Inflammatory macrophage treated with lipopolysaccharide for 4 hours (primary cell): Measurements from ENCODE around the gene PDZRN4.
"Not testable (repeated sequence)": the region's sequence is repeated elsewhere in the genome, so short reads cannot be mapped to it uniquely, and the experiment has no call there.

Source experiments
- DNase-seq: peaks from one replicate; pipeline ENCODE4 v3.0.0-alpha.2; 2020

The PDZRN4 gene

GRCh38 chr12:41188058-41188840 lies at the start of gene PDZRN4:
PDZRN4 (plus strand) TSS chr12:41188320.
- DNase-seq = peak; percentile 2

DNA sequence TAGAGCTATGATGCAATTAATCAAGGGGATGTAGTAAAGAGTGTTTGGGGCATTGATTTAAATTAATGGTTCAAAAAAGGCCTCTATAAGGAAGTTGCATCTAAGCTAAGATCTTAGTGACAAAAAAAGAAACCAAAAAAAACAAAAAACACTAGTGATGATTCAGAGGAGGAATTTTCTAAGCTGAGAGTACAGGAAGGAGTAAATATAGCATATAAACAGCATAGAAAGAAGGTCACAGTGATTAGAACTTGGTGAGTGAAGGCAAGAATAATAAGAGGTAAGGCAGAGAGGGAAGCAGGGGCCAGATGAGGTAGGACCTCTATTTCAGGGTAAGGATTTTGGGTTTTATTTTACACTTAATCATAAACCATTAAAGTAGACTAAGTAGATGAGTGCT lies 48.0 kb upstream of the PDZRN4 start:
- no peak for DNase-seq

DNA sequence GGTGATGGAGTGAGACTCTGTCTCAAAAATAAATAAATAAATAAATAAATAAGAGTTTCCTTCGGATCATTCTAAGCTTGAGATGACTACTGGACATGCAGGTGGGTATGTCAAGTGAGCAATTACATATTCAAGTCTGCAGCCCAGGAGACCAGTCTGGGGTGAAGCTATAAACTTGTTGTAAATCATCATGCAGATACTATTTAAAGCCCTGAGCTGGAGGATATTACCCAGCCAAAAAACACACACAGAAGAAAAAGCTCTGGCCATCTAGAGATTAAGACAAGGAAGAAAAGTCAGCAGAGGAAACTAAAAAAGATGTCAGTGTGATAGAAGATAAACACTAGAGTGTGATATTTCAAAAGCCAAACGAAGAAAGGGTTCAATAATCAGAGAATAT lies 47.0 kb upstream of the PDZRN4 start:
- DNase-seq = no peak

DNA sequence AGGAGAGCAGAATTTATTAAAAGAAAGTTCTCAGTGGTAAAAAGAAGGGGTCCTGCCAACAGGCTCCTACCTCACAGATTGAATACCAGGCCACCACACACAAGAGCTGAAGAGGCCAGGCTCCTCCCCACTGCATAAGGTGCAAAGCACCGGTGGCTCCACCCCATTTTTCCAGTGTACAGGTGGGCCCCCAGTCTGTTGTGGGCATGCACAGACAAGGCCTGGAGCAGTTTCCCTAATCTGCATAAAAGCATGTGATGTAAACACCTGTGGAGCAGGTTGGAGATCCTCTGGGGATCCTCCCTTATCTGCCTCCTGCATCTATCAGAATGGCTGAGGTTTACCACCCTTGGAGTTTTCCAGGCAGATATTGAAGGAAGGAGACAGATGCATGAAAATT lies 45.7 kb upstream of the PDZRN4 start:
- no peak for DNase-seq

DNA sequence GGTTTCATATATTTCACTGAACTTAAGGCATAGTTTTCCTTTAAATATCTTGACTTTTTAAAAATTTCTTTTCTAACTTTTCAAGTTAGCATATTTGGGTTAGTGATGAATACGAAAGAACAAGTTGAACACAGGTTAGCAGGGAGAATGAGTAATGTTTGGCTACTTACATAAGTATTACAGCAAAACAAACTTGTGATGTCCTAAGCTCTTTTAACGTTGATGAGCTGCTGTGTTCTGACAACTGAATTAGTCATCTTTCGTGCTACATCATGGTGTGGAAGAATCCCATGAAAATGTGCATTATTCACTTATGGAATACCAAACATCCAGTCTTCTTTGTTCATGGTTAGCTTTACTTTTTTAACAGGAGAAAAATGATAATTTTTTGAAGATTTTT lies 36.3 kb upstream of the PDZRN4 start:
- no peak for DNase-seq

GRCh38 chr12:41162461-41162860 lies 25.7 kb upstream of the PDZRN4 start:
- no peak for DNase-seq

DNA sequence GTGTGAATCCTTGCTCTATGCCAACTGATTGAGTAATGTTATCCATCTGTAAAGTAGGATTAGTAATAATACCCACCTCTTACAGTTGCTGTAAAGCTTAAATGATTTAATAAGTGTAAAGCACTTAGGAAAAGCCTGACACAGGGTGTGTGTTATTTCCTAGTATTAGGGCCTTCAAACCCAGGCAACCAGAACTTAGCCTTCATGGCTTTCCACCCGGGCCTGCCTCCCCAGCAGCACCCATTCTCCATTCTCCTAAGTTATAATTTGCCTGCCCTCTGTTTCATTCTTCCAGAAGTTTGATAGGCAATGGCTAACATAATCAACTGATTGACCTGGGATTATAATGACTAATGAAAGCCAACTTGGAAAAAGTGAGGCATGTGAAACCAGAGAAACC lies 20.4 kb upstream of the PDZRN4 start:
- no peak for DNase-seq

- DNase-seq = no peak
Observed at GRCh38 chr12:41174602-41175001, 13.5 kb upstream of the PDZRN4 start.

DNA sequence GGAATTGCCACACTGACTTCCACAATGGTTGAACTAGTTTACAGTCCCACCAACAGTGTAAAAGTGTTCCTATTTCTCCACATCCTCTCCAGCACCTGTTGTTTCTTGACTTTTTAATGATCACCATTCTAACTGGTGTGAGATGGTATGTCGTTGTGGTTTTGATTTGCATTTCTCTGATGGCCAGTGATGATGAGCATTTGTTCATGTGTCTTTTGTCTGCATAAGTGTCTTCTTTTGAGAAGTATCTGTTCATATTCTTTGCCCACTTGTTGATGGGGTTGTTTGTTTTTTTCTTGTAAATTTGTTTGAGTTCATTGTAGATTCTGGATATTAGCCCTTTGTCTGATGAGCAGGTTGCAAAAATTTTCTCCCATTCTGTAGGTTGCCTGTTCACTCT lies 8.6 kb upstream of the PDZRN4 start:
- DNase-seq = not testable (repeated sequence)

DNA sequence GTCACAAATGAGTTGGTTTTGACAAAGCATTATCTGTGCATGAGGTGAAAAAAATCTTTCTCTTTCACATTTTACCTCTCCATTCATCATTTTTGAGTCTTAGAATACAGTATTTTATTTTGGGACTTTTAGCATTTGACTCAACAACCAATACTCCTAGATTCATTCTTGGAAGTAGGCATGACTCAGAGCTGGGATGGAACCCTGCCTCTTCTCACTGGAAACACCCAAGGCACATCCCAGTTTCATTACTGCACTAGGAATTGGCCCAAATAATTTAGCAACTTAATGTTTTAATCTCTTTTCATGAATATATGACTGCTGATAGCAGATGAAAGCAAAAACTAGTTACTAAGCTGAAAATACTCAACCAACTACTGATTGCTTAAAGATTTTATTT lies 3.3 kb upstream of the PDZRN4 start:
- DNase-seq = no peak

- peak; percentile 69 for DNase-seq
Observed at GRCh38 chr12:41186026-41186425, 2.1 kb upstream of the PDZRN4 start.

GRCh38 chr12:41188841-41189394 lies 798 bp downstream of the PDZRN4 start:
- DNase-seq = no peak

DNA sequence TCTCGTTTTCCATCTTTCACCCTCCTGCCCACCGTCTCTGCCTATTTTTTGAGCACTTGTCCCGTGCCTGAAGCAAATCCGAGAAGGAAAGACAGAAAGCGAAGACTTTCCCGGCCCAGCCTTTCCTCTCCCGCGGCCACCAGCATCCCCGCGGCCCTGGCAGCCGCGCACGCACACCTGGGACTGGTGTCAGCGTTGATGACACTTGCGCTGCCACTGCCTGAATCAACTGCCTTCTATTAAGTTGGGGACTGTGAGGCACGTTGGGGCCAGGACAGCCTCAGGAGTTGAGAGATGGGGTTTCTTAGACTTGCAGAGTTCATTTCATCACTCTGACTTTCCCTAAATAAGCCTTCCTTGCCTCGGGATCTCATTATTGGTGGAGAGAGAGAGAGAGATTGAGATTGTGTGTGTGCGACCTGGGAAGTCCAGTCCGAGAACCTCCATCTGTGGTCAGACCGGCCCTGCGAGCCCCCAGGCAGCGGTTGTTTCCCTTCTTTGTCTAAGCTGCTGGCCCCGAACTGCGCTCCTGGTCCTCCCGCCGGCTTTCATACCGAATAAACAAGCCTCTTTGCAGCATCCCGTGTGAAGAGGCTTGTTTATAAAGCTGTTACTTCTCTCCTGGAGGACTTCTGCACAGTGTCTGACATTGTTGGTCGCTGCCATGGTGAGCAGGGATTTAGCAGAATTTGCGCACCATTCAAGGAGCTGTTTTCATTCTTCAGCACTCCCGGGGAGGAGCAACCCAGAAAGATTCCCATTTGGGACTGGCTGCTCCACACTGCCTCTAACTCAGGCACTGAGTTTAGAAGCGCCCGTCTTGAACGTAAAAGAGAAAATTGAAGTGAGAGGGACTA lies 1.5 kb downstream of the PDZRN4 start:
- no peak for DNase-seq

- no peak for DNase-seq
Observed at GRCh38 chr12:41190338-41190737, 2.2 kb downstream of the PDZRN4 start.

DNA sequence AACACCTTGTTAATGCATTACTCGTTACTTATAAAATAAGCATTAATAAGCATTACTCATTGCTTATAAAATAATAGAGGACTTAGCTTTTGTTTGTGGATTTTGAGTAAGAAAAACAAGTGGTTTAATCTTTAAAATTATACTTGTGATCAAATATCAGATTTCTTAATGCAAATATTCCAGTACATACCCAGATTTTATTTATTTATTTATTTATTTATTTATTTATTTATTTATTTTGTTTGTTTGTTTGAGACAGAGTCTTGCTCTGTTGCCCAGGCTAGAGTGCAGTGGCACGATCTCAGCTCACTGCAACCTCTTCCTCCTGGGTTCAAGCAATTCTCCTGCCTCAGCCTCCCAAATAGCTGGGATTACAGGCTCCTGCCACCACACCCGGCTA lies 3.4 kb downstream of the PDZRN4 start:
- DNase-seq = not testable (repeated sequence)

GRCh38 chr12:41193311-41193710 lies 5.2 kb downstream of the PDZRN4 start:
- DNase-seq = no peak

DNA sequence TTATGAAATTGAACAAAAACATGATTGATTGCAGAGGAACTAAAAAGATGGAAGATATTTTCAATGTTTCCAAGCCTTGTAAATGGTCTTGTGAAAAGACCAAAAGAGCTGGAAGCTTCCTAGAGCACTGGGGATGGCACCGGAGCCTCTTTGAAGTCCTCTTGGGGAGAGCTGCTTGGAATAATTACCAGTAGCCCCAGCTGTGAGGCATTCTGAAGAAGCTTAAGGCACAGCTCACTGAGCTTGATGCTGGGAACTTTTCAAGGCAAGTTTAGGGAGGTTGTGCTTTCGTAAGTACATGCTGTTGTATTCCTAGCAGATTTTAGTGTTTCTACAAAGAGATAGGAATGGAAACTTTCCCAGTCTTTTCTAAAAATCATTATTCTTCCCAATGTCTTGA lies 13.9 kb downstream of the PDZRN4 start:
- DNase-seq = no peak

GRCh38 chr12:41205070-41205709 lies 17.1 kb downstream of the PDZRN4 start:
- DNase-seq = peak; percentile 6

DNA sequence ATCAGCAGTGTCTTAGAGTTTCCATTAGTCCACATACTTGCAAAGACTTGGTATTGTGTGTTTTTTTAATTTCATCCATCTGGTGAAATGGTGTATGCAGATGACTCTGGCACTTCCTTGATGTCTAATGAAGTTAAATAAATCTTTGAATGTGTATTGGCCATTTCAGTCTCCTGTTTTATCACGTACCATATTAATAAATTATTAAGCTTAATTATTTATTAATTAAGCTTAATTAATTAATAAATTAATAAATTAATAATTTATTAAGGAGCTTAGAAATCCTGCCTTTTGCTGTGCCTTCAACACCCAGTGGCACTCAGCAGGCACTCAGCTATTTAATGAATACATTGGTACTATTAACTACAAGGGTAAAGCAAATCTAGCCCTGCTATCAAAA lies 18.2 kb downstream of the PDZRN4 start:
- DNase-seq = no peak

GRCh38 chr12:41211448-41211847 lies 23.3 kb downstream of the PDZRN4 start:
- DNase-seq = no peak

DNA sequence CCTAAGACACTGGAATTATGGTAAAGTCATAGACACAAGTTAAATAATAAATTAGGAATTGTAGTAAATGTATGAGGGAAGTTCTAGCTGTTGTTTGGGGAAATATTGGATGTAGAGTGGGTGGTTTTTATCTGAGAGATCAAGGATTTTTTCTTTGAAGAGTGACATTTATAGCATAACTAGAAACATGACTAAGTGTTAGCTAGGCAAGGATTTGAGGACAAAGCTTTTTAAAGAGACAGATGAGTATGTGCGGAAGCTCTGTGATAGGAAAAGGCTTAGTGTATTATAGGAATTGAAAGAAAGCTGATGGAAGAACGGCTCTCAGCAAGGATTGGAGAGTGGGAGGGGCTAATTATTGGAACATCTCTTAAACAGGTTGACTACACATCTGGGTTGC lies 24.5 kb downstream of the PDZRN4 start:
- no peak for DNase-seq

DNA sequence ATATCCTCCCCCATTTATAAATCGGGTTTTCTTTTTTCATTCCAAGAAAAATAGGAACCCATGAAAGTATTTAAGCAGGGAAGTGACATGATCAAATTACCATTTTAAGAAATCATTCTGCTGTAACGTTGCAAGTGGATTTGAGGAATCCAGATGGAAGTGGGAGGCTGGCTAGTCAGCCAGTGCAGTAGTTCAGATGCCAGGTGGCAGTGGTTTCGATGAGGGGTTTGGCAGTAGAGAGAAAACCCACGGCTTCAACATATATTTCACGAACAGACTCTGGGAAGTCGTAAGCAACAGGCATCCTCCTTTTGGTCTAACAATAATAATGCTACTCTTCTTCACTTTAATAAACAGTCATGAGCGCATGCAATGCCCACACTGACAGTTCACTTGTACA lies 25.0 kb downstream of the PDZRN4 start:
- no peak for DNase-seq

DNA sequence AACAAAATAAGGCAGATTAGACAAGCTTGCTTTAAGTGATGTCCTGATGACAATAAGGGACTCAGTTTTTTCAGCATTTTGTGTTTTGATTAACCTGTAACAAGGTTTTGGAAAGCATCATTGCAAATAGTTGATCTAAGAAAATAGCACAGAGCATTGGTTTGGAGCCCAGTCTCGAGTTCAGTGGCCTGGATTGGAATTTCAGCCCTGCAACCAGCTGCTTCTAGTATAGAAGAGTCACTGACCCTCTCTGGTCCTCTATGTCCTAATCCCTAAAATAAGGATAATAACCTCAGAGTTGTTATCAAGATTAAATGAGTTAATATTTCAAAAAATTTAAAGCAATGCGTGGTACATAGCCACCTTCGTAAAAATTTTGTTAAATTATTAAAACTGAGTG lies 25.5 kb downstream of the PDZRN4 start:
- no peak for DNase-seq
